Hepatocyte (in vitro differentiated cells): Measurements from ENCODE around the gene VWA5B2.

Experiments
- CTCF ChIP-seq: fragments of 200-600 bp; sonication (generic); IDR thresholded peaks from 2 replicates; pipeline ENCODE4 v1.5.1; 2016; ENCODE audit warnings: antibody characterized with exemption, mild to moderate bottlenecking; ENCODE audit not compliant: poor library complexity
- EZH2phosphoT487 ChIP-seq: fragments of 200-600 bp; sonication (generic); IDR thresholded peaks from one replicate; pipeline ENCODE4 v1.6.1; 2018; ENCODE audit warnings: antibody characterized with exemption, mild to moderate bottlenecking, low read depth, moderate library complexity; ENCODE audit not compliant: unreplicated experiment, severe bottlenecking

- TF ChIP-seq CTCF (no peak), EZH2phosphoT487 (no peak)
Observed at GRCh38 chr3:184257083-184257915, 27.9 kb downstream of the VWA5B2 start.
